ENCODE measurements around the gene ACVR1C.
"Not testable (repeated sequence)": the region's sequence is repeated elsewhere in the genome, so short reads cannot be mapped to it uniquely, and the experiment has no call there.

The ACVR1C gene

GRCh38 chr2:157572725-157573124 is 55.9 kb downstream of the ACVR1C start:
- no peak for DNase-seq

DNA sequence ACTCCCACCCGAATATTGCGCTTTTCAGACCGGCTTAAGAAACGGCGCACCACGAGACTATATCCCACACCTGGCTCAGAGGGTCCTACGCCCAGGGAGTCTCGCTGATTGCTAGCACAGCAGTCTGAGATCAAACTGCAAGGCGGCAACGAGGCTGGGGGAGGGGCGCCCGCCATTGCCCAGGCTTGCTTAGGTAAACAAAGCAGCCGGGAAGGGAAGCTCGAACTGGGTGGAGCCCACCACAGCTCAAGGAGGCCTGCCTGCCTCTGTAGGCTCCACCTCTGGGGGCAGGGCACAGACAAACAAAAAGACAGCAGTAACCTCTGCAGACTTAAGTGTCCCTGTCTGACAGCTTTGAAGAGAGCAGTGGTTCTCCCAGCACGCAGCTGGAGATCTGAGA is 62.0 kb downstream of the ACVR1C start:
- DNase-seq: not testable (repeated sequence)

DNA sequence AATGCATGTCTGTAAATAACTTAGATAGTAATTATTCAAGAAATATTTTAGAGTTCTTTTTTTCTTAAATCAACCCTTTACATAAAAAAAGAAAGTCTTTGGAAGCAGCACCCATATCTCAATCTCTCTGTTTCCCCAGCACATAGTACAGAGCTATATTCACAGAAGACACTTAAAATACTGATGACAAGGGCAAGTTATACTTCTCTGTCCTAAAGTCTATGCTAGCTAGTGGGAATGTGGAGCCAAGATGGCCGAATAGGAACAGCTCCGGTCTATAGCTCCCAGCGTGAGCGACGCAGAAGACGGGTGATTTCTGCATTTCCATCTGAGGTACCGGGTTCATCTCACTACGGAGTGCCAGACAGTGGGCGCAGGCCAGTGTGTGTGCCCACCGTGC is 62.6 kb downstream of the ACVR1C start:
- not testable (repeated sequence) for DNase-seq

DNA sequence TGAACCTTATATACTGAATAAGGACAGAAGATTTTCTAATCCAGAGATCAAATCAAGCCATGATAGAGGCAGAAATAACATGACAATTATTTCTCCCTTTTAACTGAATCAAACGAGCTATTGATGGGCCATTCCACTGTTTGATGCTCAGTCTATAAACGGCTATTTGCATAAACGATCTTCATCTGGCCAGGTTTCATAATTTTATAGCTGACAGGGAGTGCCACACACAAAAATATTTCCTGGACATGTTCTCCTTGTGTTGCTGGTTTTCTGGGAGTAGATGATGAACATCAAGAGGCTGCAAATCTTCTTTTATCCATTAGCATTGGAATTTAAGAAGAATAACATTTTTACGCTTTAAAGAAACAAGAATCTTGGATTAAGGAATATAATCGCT is 63.1 kb downstream of the ACVR1C start:
- no peak for DNase-seq

DNA sequence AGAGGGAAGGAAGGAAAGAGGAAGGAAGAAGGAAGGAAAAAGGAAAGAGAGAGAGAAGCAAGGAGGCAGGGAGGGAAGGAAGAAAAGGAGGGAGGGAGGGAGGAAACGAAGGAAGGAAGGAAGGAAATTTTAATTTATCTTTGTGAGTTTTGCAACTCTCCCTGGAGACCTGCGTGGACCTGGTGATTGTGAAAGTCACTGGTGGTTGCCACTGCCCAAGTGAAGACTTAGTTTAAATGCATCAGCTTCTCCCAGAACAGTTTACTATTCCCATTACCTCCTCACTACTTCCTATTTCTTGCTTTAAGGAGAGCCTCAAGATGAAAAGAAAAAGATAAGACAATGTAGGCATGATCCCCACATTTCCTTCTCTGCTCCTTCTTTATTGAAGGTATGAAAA is 68.8 kb downstream of the ACVR1C start:
- no peak for DNase-seq

- DNase-seq: no peak
These were observed 69.2 kb downstream of the ACVR1C start for GRCh38 chr2:157559461-157559860.

- no peak for DNase-seq
These were observed 69.6 kb downstream of the ACVR1C start for GRCh38 chr2:157559061-157559460.

- DNase-seq: no peak
These were observed 70.9 kb downstream of the ACVR1C start for GRCh38 chr2:157557770-157558169.

GRCh38 chr2:157540102-157540501 is 88.6 kb downstream of the ACVR1C start:
- no peak for DNase-seq

DNA sequence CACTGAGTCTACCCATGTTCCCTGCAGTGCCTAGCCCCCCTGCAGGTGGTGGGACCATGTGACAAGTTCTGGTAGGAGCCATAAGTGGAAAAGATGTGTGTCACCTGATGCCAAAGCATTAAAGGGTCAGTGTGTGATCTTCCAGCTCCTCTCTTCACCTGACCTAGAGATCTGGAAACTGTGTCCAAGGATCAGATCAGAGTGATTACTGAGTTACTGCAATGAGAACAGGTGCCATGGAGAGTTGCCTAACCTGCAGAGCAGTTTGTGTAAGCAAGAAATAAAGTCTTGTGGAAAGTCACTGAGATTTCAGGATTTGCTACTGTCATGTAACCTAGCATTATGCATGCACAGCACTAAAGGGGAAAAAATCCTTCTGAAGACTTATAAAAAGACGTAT is 90.6 kb downstream of the ACVR1C start:
- DNase-seq: no peak

- no peak for DNase-seq
These were observed 91.8 kb downstream of the ACVR1C start for GRCh38 chr2:157536815-157537214.

DNA sequence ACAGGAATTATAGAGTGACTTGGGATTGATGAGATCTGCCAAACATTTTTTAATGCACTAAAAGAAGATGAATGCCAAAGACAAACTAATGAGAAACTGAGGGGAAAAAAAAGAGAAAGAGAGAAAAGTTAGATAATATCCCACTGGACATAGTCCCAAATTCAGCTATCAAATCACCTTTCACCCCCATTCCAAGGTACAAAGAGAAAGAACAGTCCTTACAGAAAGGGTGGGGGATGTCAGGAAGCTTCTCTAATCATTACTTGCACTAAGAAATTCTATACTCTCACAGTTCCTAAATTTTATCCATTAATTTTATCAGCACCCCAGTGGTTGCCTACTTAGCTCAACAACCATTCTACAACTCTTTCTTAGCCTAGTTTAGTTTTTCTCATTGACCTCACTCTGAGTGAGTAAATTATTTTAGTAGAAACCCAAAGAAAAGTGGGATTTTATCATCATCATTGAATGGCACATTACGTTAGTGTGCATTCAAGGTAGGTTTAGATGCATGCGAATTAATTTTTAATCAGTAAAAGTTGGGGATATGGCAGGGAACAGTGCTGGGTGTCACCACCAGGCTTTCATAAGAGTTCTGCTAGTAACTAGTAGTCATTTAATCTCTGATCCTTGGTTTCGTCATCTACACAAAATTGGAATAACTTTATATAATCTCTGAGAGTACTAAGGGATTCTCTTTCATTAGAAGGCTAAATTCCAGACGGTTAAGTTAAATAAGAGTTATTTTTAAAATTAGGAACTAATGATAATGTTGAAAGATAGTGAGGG is 99.5 kb downstream of the ACVR1C start:
- DNase-seq: no peak

DNA sequence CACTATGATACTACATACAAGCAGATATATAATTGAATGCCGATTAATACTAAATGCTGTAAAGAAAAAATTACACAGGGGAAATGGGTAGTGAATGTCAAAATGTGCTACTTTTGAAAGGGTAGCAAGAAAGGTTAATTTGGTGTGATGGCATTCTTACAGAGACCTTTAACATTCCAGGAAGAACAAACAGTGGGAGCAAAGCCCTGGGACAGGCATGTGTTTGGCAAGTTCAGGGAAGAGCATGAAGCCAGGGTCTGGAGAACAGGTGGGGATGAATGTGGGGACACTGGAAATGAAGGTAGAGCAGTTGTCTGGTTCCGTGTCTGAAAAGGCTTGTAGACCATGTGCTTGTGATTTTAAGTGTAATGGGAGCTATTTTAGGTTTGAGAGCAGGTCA is 102.6 kb downstream of the ACVR1C start:
- DNase-seq: no peak

DNA sequence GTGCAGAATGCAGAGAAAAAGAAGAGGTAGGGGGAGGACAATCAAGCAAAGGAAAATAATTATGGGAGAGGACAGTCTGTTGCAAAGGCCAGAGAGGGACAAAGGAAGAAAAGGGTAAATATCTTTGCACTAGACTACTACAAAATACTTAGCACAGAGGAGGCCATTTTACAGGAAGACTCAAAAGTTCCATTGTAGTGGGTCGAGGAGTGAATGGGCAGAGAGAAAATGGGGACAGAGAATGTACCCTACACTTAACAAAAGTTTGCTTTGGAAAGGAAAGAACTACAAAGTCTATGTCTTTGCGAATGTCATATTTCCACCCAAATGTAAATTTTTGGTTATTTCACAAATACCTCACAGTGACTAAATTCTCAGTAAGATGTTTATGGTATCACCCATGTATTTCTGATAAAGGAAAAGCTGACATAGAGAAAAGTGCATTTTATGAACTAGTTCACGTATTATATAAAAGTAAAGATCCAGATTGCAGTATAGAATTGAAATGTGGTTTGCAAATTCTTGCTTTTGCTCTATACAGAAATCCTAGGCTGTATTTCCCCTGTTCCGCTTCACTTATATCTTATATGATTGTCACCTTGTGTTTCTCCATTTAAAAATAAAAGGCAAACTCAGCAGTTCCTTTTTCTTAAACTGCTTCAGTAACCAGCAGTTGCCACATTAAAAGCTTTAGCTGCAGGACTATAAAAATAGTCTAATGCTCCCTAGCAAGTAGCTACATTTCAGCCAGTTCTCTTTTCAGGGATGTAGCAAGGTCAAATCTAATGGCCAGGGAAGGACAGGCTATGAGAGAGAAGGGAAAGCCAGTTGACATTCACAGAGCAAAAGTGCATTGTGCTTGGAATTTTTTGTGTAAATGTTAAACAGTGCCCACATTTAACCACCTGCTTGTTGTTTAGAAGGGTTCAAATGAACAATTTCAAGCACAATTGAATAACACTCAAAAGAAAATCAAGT is 105.1 kb downstream of the ACVR1C start:
- no peak for DNase-seq

- not testable (repeated sequence) for DNase-seq
These were observed 113.7 kb downstream of the ACVR1C start for GRCh38 chr2:157514966-157515365.

- DNase-seq: no peak
These were observed 118.9 kb downstream of the ACVR1C start for GRCh38 chr2:157509744-157510143.

DNA sequence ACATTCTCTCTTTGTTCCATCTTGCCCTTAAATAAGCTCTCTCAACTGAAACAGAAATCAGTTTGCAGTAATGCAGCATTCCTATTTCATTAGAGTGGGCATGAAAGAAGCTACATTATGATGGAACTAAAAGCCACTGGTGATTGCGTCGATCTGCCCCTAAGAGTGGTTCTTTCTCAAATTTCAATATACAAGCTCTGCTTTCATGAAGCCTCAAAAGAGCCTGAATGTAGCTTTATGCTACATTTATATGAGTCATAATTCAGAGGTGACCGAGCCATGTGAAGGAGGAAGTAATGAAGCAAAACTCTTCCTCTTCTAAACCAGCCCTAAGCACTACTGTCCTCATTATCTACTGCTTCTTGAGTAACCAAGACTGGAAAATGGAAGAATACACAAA is 120.0 kb downstream of the ACVR1C start:
- peak in 1 of 2 donors; percentile 73 for DNase-seq

DNA sequence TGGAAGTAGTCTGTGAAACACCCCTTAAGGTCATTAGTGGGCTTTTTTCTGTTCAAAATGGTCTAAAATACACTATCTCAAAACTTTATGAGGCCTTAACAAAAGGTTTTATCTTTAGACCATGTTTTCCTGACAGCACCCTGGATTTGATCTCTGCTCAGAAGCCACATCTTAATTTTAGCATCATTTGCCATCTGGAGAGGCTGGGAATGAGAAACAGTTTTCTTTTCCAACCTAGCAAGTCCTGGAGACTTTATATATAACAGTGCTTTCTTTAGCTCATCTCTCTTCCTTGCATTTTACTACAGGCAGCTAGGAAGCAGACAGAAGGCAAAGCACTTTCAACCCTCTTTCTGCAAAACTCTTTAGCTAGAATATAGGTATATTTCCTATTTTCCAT is 122.1 kb downstream of the ACVR1C start:
- DNase-seq: no peak

GRCh38 chr2:157504623-157505022 is 124.0 kb downstream of the ACVR1C start:
- no peak for DNase-seq

GRCh38 chr2:157501026-157501425 is 127.6 kb downstream of the ACVR1C start:
- DNase-seq: peak in 1 of 2 donors; percentile 22

GRCh38 chr2:157500334-157500733 is 128.3 kb downstream of the ACVR1C start:
- peak in 1 of 2 donors; percentile 11 for DNase-seq

GRCh38 chr2:157498483-157498882 is 130.2 kb downstream of the ACVR1C start:
- DNase-seq: no peak

- peak in 1 of 2 donors; percentile 52 for DNase-seq
These were observed 130.9 kb downstream of the ACVR1C start for GRCh38 chr2:157497638-157498314.

All from bone marrow (tissue), 2 donors.